LoVo (cell line): ENCODE results near the gene RSAD2.

Experiments
- DNase-seq: peaks from one replicate; pipeline ENCODE4 v3.0.0-alpha.2; 2016; ENCODE audit warnings: low spot score

RSAD2 gene

GRCh38 chr2:6906165-6906741 is 28.7 kb downstream of the RSAD2 start:
- no peak for DNase-seq

GRCh38 chr2:6908291-6908690 is 30.7 kb downstream of the RSAD2 start:
- DNase-seq = no peak

GRCh38 chr2:6909431-6910385 is 32.1 kb downstream of the RSAD2 start:
- no peak for DNase-seq

- DNase-seq = no peak
Measured at GRCh38 chr2:6911721-6912120, 34.1 kb downstream of the RSAD2 start.

- no peak for DNase-seq
Measured at GRCh38 chr2:6913415-6914157, 36.0 kb downstream of the RSAD2 start.

- DNase-seq = peak; percentile 40
Measured at GRCh38 chr2:6914828-6915227, 37.3 kb downstream of the RSAD2 start.

GRCh38 chr2:6915399-6915798 is 37.8 kb downstream of the RSAD2 start:
- no peak for DNase-seq

GRCh38 chr2:6916224-6916623 is 38.6 kb downstream of the RSAD2 start:
- DNase-seq = no peak

GRCh38 chr2:6916736-6917070 is 39.1 kb downstream of the RSAD2 start:
- no peak for DNase-seq

- DNase-seq = peak; percentile 72
Measured at GRCh38 chr2:6917071-6917760, 39.6 kb downstream of the RSAD2 start, which contains the start of gene RNF144A. Gene RNF144A, plus strand, starts transcription at chr2:6917412. Its CDS starts 79,515 bp downstream, at chr2:6996927.

GRCh38 chr2:6917761-6918421 is 40.3 kb downstream of the RSAD2 start:
- DNase-seq = no peak

- DNase-seq = no peak
Measured at GRCh38 chr2:6919901-6920742, 42.5 kb downstream of the RSAD2 start.

GRCh38 chr2:6920743-6921064 is 43.1 kb downstream of the RSAD2 start:
- DNase-seq = no peak

- no peak for DNase-seq
Measured at GRCh38 chr2:6921321-6921922, 43.8 kb downstream of the RSAD2 start.

- DNase-seq = no peak
Measured at GRCh38 chr2:6922201-6922656, 44.7 kb downstream of the RSAD2 start.

GRCh38 chr2:6923319-6923718 is 45.7 kb downstream of the RSAD2 start:
- no peak for DNase-seq

GRCh38 chr2:6924101-6924923 is 46.7 kb downstream of the RSAD2 start:
- no peak for DNase-seq

GRCh38 chr2:6924924-6925409 is 47.4 kb downstream of the RSAD2 start:
- DNase-seq = no peak

GRCh38 chr2:6926071-6926732 is 48.6 kb downstream of the RSAD2 start:
- no peak for DNase-seq
